Measurements from ENCODE around the gene PCDH1.

- TF ChIP-seq YY1 (IDR thresholded peaks at IDR 0.05; ENCODE audit: low read depth, low read length) (no peak), MAX (IDR thresholded peaks at IDR 0.05) (no peak), HDAC2 (IDR thresholded peaks at IDR 0.05; ENCODE audit: borderline replicate concordance in 1 of 2, low read depth in 2 of 2, low read length in 2 of 2) (no peak), CTCF (IDR thresholded peaks at IDR 0.05; ENCODE audit: control extremely low read depth in 1 of 3, insufficient read depth in 1 of 3, low read depth in 1 of 3, low read length in 3 of 3) (no peak), EP300 (IDR thresholded peaks at IDR 0.05; ENCODE audit: borderline replicate concordance in 1 of 2, low read depth in 2 of 2, low read length in 2 of 2) (no peak), EZH2 (IDR thresholded peaks at IDR 0.05; ENCODE audit: low read depth, low read length, severe bottlenecking) (no peak), POLR2A (IDR thresholded peaks at IDR 0.05; ENCODE audit: control extremely low read depth in 1 of 2, low read depth in 2 of 2, low read length in 2 of 2) (no peak), SIN3A (conservative IDR thresholded peaks at IDR 0.05 in 1 of 2, IDR thresholded peaks at IDR 0.05 in 1 of 2; ENCODE audit: low read depth in 1 of 2, low read length in 2 of 2) (no peak), NRF1 (IDR thresholded peaks at IDR 0.05; ENCODE audit: low read depth, low read length) (no peak), ZNF274 (IDR thresholded peaks at IDR 0.05; ENCODE audit: borderline replicate concordance, extremely low read depth, low read length) (no peak), ATF3 (IDR thresholded peaks at IDR 0.05; ENCODE audit: insufficient read depth, low read depth, low read length) (no peak), CEBPB (IDR thresholded peaks at IDR 0.05; ENCODE audit: low read depth, low read length) (no peak)
Measured at GRCh38 chr5:141868541-141868940, 9.7 kb downstream of the PCDH1 start.

Data from H1 (cell line).